GM10266 (cell line): ENCODE results near the gene NIPSNAP3A.

Experiments
- DNase-seq: peaks from one replicate; pipeline ENCODE4 v3.0.0; 2012; ENCODE audit errors: extremely low spot score
- CTCF ChIP-seq: IDR thresholded peaks from 2 replicates; pipeline ENCODE4 v1.5.1; 2012; ENCODE audit warnings: mild to moderate bottlenecking, low read depth; ENCODE audit not compliant: control insufficient read depth, insufficient read depth; ENCODE audit errors: missing control alignments

NIPSNAP3A gene

GRCh38 chr9:104779946-104780535, 32.6 kb downstream of the NIPSNAP3A start:
- TF ChIP-seq CTCF = no peak
- no peak for DNase-seq

GRCh38 chr9:104780796-104781395, 33.4 kb downstream of the NIPSNAP3A start:
- TF ChIP-seq CTCF = peak; percentile 55
- DNase-seq = peak; percentile 16

- DNase-seq = no peak
Observed at GRCh38 chr9:104783588-104783987, 36.1 kb downstream of the NIPSNAP3A start.

GRCh38 chr9:104784098-104784497, 36.6 kb downstream of the NIPSNAP3A start:
- no peak for TF ChIP-seq CTCF
- peak; percentile 20 for DNase-seq

More at GRCh38 chr9:104783588-104783987, 36.1 kb downstream of the NIPSNAP3A start:
- no peak for TF ChIP-seq CTCF

- TF ChIP-seq CTCF = no peak
- DNase-seq = no peak
Observed at GRCh38 chr9:104786293-104786692, 38.8 kb downstream of the NIPSNAP3A start.

- no peak for DNase-seq
- no peak for TF ChIP-seq CTCF
Observed at GRCh38 chr9:104787306-104788015, 40.0 kb downstream of the NIPSNAP3A start.

- no peak for TF ChIP-seq CTCF
- no peak for DNase-seq
Observed at GRCh38 chr9:104788251-104788650, 40.8 kb downstream of the NIPSNAP3A start.
